Epidermal melanocyte (primary cell): Measurements from ENCODE around the gene SORBS1.

Source experiments
- DNase-seq: peaks from one replicate; pipeline ENCODE4 v3.0.0; 2011; ENCODE audit warnings: low spot score; ENCODE audit not compliant: insufficient read length

SORBS1 gene

DNA sequence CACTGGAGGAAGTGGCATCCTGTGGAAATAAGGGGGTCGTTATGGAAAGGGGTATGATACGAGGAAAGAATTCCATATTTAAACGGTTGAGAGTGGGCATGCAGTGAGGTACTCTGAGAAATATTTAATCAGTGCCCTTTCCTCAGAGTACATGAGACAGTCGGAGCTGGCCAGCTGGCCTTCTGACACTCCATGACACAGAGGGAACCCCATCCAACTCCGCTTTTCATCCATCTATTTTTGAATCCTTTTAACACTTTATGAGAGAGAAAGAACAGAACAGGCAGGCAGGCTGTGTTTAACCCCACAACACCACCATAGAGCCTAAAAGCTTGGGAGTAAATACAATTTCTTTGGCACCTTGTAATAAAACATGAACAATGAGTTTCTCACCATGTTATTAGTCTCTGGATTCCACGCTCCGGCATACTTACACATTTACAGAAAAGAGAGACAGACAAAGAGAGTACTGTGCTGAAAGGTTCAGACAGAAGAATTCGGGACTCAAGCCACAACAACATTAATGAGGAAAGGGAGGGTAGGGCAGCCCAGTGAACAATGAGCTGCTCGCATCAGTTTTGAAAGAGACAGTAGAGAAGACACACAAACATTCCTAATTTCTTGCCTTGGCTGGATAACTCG, 146.2 kb downstream of the SORBS1 start:
- no peak for DNase-seq

DNA sequence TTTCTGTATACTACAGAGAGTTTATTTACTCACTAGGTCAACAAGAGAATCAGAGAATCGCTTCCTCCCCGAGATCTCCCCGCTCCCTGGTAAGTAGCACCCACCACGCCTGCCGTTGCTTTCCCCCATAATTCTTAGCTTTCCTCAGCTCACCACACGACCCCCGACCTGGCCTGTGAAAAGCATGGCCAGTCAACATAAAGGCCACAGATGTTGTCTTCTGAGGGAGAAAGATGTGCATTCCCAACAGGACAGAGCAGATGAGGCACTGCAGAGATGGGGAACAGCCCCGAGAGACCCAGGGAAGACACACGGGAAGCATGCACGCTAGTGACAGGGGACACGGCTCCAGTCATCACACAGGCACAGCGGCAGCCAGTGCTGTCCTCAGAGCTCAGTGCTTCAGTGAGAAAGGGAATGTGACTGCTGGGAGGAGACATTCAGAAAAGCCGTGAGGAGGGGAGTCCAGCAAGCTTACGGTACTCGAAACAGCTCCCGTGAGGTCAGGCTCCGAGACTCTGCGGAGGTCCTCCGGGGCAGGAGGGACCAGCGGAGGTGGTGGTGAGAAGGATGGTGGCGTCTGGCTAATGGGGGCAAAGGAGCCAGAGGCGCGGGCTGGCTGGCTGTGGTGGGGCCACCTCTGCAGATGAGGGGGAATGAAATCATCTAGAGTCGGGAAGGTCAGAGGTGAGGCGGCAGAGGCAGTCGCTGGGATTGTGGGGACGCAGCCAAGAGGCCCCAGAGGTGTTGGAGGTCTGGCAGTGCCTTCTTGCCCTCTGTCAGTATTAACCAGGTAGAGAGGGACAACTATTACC, 146.9 kb downstream of the SORBS1 start:
- DNase-seq, result no peak

DNA sequence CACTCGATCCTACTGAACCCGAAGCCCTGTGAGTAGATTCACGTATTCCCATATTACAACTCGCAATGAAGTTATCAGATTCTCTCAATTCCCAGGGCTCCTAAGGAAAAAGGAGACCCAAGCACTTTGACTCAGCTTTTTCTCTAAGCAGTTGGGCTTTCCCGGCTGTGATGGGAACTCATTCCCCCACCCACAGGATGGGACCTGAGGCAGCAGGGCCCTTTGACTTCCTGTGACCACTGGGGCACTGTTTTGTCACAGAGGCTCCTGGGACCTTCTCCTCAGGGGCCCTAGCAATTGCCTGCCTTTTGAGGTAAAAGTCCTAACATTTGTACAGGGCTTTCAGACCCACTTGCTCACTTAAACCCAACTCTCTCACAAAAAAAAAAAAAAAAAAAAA, 147.6 kb downstream of the SORBS1 start:
- DNase-seq, result no peak

DNA sequence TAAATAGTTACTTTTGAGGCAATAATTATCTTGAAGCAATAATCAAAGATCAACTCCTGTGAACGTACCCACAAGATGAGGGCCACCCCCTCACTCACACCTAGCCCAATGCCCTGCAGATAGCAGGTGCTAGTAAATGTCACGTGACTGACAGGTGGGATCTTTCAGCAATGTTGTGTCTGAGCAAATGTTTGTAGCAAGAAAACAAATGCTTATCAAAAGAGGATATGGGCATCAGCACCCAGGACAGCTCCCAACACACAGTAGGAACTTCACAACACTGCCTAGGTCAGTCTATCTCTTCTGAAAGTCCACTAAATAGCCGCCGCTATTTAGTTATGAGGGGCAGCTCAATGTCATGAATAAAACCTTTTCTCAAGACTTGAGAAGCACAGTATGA, 149.5 kb downstream of the SORBS1 start:
- DNase-seq, result no peak

DNA sequence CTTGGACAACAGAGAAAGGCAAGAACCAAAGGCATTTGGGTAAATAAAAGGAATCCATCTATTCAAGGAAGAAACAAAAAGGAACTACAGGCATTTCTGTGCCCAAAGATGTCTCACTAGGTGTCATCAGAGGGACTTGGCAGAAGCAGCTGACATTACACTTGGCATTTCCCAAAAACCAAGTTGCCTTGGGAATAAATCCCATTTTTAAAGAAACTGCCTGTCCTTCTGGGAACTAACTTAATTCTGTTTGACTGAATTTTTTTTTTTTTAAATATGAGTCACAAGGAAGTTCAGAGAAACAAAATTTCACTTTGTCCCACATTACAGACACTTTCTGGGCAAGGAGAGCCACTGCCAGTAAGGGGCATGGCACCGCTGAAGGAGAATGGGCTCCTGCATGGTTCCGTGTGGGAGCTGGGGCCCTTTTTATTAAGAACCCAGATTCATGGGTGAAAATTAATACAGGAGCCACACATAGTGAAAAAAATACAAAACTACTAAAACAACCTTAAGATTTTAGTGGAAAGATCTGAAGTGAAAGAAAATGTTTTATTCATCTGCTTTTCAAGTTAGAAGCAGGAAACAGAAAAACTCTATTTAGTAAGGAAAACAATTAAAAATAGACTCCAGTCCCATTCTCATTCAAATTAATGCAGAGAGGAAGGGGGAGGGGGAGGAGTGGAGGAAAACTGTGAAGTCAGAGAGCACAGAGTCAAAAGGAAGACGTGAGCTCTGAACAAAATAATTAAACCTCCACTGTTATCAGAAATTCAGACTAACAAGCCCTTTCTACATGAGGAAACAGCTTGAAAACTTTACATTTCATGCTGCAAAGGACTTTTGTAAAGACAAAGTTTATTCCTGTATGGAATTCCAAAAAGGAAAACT, 151.9 kb downstream of the SORBS1 start:
- DNase-seq, result no peak

DNA sequence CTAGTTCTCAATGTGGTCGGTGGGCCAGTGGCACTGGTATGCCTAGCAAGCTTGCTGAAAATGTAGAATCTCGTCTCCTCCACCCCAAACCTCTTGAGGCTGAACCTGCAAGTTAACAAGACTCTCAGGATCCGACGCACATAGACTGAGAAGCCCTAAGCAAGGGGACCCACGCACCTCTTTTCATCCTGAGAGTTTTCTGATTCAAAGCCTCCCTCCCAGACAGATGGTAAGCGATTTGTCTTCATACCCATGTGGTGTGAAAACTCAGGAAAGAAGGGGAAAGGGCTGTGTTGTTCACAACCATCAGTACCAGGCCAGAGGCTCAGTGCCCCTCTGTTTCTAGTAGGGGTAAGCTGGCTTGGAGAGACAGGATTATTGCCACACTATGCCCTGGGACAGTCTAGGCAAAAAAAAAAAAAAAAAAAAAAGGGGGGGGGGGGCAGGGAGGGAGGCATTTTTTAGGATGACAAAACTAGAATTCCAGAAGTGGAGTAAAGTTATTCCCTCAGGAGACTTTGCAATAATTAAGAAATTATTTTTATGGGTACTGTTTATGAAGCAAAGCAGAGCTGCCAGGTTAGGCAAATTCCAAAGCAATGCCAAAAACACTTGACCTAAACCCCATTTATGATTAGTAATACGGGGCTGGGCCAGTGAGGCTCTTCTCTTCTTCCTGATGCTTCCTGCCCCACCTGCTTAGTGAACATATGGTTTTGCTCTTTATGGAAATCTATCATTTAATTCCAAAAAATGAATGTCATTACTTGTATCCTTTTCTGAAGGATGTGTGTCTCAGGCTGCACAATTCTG, 152.8 kb downstream of the SORBS1 start:
- DNase-seq, result no peak

DNA sequence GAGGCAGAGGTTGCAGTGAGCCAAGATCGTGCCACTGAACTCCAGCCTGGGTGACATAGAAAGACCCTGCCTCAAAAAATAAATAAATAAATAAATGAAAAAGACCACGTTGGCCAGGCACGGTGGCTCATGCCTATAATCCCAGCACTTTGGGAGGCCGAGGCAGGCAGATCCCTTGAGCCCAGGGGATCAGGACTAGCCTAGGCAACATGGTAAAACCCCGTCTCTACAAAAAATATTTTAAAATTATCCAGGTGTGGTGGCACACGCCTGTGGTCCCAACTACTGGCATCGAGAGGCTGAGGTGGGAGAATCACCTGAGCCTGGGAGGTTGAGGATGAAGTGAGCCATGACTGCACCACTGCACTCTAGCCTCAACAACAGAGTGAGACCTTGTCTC, 153.6 kb downstream of the SORBS1 start:
- DNase-seq, result no peak

DNA sequence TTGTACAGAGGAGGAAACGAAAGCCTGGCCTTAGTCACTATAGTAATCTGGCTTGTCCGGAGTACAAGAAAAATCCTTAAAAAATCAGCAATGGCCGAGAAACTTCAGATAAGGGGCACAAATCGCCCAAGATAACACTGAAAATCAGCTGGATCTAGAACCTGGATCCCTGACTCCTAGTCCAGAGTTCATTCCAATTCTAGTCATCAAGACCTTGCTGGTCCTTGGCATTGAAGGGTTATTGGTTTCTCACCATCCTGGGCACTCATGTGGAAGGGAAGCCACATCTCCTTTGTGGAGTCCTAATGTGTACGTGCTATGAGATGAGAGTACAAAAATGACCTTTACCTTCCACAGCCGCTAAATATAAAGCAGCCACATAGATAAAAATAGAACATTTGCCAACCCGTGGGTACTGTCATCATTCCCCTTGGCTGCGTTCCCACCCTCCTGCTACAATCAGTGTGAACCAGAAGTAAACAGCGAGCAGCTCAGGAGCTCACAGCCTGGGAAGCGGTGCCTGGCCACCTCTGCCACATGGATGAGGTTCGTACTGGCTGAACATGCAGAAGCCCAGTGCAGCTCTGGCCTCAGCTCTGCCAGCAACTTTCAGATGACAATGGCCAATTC, 154.4 kb downstream of the SORBS1 start:
- DNase-seq, result no peak

DNA sequence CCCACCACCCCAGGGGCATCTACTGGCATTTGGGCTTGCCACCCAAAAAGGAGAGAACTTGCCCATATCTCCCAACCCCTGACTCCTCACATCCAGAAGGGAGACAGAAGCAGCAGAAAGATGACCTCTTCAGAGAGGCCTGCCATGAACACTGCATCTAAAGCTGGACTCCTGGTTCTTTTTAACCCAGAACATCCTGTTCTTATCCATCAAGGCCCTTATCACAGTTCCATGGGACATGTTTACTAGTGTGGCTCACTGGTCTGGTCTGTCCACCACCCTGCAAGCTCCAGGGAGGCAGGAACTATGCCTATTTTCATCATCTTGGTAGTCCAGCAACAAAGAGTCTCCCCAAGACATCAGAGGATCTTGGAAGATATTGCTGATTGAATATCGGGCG, 155.5 kb downstream of the SORBS1 start:
- DNase-seq, result no peak

DNA sequence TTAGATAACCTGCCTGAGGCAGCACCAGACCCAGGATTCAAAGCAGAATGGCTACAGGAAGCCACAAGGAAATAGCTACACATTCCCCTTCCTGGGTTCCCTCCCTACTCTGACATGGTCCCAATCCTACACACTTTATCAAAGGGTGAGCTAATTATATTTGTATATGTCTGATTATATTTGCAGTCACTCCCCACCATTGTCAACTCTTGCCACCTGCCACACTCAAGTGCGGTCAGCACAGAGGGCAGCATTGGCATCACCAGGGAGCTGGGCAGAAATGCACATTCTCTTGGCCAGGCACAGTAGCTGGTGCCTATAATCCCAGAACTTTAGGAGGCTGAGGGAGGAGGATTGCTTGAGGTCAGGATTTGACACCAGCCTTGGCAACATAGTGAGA, 156.3 kb downstream of the SORBS1 start:
- no peak for DNase-seq

DNA sequence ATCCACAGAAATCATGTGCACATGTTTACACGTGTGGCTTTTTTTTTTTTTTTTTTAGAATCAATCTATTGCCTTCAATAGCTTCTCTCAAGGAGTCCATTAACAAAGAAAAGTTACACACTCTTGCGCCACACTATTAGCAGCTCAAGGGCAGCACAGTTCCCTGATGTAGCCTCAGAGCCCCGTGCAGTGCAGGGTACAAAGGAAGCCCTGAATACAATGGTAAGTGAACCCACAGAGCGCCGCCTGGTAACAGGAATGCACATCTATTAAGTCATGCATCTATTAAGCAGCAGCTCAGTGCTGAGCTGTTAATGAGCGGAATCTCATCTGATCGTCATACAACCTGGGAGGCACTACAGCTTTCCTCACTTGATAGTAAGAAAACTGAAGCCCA, 156.7 kb downstream of the SORBS1 start:
- no peak for DNase-seq

DNA sequence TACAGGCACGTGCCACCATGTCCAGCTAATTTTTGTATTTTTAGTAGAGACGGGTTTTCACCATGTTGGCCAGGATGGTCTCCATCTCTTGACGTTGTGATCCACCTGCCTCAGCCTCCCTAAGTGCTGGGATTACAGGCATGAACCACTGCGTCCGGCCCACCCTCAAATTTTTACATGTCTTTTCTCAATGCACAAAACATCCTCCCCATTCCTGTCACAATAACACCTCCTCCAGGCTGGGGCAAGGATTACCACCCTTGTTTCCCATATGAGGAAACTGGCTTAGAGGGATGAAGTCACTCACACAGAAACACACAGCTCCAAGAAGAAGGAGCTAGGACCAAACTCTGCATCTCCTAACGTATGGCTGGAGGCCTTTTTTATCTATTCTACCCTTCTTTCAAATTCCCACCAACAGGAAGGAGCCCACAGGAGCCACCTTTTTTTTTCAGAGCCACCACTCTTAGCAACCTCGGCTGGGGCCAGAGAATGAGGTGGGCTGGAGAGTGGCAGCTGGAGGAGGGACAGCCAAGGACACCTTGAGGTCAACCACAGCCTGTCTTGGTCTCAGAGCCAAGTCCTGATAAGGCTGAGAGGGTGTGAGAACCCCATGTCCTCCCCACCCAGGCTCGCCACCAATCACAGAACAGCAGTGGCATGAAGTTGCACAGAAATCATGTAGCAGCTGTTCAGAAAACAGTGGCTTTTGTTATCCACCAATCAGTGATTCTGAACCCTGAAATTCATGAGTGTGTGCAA, 157.3 kb downstream of the SORBS1 start:
- no peak for DNase-seq

DNA sequence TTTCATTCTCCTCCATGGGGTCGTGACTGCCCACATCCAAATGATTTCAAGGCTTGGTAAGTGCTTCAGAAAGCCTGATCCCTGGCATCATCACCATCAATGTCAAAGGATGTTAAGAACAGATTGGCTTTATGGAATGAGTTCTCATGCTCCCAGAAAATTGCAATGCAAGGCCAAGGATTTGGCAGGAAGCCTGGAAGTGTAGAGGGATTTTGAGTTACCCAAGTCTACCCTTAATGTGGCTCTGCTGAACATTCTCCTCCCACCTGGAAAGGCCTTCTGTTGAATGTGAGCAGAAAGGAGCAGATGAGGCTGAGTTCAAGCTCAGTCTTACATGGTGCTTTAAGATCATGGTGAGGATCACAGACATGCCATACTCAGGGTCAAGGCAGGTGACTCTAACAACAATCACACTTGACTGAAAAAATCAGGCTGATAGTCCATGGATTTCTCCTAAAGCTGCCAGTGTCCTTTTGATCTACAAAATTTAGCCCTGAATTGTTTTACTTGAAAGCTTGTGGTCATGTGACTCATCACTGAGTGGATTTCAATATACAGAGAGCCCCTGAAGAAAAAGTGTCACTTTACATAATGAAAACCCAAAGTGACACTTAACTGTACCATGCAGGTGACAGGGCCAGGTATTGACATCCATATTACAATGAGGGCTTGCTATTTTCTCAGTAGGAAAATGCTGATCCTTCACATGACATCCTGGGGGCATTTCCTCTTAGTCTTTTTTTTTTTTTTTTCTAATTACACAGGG, 159.3 kb downstream of the SORBS1 start:
- no peak for DNase-seq

DNA sequence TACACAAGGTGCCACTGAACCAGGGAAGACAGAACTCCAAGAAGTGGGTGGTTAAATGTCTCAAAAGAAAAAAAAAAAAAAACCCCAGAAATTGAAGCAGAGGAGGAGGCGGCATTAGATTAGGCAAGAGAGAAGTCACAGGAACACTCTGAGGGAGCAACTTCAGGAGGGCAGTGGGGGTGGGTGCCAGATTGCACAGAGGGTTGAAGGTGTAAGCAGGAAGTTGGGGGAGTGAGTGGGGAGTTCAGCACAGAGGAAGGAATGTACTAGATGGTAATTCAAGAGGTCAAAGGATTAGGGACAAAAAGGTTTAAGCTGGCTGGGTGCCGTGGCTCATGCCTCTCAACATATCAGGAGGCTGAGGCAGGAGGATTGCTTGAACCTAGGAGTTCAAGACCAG, 160.4 kb downstream of the SORBS1 start:
- DNase-seq, result no peak

DNA sequence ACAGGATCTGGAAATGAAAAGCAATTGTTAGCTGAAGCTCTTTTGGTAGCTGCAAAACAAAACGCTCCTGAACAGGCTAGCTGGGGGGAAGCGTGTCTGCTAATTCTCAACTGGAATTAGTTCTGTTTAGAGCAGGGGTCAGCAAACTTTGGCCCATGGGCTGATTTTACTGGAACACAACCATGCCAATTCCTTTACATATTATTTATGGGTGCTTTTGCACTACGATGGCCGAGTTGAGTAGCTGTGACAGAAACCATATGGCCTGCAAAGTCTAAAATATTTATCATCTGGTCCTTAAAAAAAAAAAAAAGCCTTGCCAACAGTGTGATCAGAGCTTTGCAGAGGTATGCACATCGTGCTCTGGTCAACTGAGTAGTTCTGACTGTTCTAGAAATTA, 162.0 kb downstream of the SORBS1 start:
- DNase-seq, result no peak

DNA sequence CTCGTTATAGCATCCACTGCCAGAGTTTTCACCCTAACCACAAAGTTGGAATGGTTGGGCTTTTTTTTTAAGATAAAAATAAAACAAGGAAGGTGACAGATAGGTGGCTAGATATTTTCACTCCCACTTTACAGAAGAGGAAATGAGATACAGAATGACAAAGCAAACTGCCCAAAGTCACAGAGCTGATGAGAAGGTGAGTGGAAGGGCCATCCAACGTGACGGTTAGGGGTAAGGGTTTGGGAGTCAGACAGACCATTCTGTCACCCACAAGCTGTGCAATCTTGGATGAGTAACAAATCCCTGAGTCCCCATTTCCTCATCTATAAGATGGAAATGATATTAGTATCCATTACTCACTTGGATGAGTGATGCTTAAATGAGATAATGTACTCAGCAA, 163.4 kb downstream of the SORBS1 start:
- DNase-seq, result no peak

DNA sequence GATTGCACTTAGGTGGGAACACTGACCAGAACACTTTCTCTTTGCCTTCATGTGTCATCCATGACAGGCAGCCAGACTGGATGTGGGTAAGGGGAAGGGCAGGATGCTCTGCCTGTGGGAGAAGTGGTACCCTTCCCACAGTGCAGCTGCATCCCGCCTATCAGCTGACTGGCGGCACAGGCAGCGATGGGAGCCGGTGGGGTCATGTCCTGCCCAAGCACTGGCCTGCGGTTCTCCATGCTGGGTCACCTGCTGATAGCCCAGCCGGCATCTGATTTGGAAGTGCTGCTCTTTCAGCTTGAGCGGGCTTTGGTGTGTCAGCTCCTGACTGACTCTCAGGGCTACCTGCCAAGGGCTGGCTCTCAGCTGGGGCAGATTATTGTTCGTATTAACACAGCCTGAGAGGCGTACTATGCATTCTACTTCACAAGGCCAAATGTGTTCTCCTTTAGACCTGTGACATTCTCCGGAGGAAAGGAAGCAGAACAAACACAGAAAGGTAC, 165.2 kb downstream of the SORBS1 start:
- no peak for DNase-seq

DNA sequence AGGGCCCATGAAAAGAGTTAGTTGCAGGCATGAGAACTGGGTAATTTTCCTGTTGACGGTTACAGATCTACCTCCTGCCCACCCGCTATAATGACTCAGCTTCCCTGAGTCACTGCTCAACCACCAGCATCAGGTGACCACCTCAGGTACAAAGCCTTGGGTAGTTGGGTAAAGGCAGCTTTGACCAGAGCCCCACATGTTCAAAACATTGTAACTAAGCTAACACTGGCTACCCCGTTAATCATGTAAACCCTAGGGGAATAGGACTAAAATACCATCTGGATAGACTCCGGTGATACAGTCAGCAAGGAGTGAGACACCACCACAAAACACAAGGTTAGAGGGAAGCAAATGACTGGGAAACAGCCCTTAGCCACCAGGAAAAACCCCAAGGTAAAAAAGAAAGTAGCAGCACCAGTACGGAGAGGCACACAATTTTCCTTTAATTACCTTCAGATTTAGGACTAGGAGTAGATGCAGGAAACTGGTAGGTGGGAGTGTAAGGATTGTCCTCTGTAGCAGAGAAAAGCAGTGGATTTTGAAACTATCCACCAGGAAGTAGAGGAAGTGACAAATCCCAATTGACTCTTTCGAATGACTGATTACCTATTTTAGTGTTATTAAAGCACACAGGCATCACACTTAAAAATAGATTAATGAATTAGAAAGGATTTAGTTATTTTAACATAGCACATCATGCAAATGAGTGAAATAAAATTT, 166.8 kb downstream of the SORBS1 start:
- no peak for DNase-seq
